Activated naive CD4-positive, alpha-beta T cell treated with anti-CD3 and anti-CD28 coated beads for 36 hours (primary cell): ENCODE results near the gene HAS3. TPM values are rescaled to one million over a fixed set of nuclear protein-coding genes. Genes with fewer than 3 reads are reported as not detected.
A peak's percentile ranks its signal among the peaks of the same experiment; 100 is the strongest.

Experiments
- CTCF ChIA-PET: fragments of 350-600 bp; sonication (Branson Sonifier 250); formaldehyde crosslinking; loops from one replicate; lab custom pipeline; 2021; ENCODE audit warnings: antibody characterized with exemption; lab: Charles Lee
- DNase-seq: peaks from one replicate; pipeline ENCODE4 v3.0.0-alpha.2; 2020
- H3K27ac Mint-ChIP-seq: one replicate; pipeline ENCODE4 v1.8.0; 2021; ENCODE audit warnings: mild to moderate bottlenecking, mixed read lengths
- H3K27me3 Mint-ChIP-seq: one replicate; pipeline ENCODE4 v1.8.0; 2021; ENCODE audit warnings: low read depth, mixed read lengths
- H3K36me3 Mint-ChIP-seq: one replicate; pipeline ENCODE4 v1.8.0; 2021; ENCODE audit warnings: low read depth, mixed read lengths
- H3K4me1 Mint-ChIP-seq: one replicate; pipeline ENCODE4 v1.8.0; 2021; ENCODE audit warnings: low read depth, mixed read lengths
- H3K4me3 Mint-ChIP-seq: one replicate; pipeline ENCODE4 v1.8.0; 2021; ENCODE audit warnings: mild to moderate bottlenecking, moderate library complexity, mixed read lengths
- H3K9me3 Mint-ChIP-seq: one replicate; pipeline ENCODE4 v1.8.0; 2021; ENCODE audit warnings: mixed read lengths
- intact Hi-C: fragments of 100-400 bp; cut with micrococcal nuclease; formaldehyde crosslinking; loops from one replicate; pipeline ENCODE4 v1.15.1; 2023
- total RNA-seq, 2 experiments: library from RNA; stranded (reverse); gene quantifications; one replicate each; pipeline ENCODE4 v1.2.3, GENCODE V29; 2021

HAS3 gene
- total RNA-seq, 2 experiments from 2014 or later = 0.20 to 0.31 TPM

DNA sequence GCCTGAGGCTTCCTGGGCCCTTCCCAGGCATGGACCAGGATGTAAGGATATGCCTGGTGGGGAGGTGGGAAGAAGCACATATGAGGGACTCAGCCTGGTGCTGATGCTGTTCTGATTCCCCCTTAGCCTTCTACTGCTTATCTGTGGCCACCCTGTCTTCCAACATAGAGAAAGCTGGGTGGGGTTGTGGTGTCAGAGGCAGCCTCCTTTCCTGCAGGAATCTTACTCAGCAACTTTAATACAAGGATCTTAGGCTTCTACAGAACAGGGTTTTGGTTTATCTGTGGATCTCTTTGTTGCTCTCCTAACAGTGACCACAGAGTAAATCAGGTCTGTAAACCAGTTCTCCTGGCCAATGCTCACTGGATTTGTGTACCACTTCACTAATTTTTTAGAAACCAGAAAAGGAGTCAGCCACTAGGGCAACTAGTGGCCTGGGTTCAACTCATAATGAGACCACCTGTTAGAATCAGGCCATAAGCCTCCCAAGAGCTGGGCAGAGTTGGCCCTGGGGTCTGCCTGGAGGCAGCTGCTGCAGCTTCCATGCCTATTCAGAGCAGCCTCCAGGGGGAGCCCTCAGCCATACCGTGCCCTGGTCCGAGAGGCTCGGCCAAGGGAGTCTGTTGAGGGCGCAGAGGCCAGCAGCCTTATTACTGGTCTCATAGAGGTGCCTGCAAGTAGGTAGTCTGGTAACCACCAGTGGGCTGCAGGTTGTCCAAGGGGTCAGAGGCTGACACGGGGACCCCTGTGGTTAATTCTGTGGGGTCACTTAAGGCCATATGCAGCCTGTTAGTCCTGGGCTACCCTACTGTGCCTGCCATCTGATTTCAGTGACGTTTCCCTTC lies 7.1 kb downstream of the HAS3 start:
- Mint-ChIP-seq H3K4me3 (no peak overlapping the region), H3K9me3 (no peaks in the 10 kb centered on the region), H3K27me3 (peaks cover 6% of the 10 kb centered on the region), H3K36me3 (peaks cover 15% of the 10 kb centered on the region), H3K27ac (no peak overlapping the region), H3K4me1 (peaks cover 7% of the 10 kb centered on the region)
- intact Hi-C loops = loop anchor here (1.0 kb wide), 1 partner anchor 175 kb away; no protein-coding TSS in a partner anchor
- CTCF ChIA-PET = interaction anchor here (0.5 to 6.3 kb wide), 13 partner anchors 12 to 584 kb away, joined by 3 to 36 read pairs (median 4); partner anchors contain the start of gene TANGO6
- DNase-seq = peak; percentile 65

DNA sequence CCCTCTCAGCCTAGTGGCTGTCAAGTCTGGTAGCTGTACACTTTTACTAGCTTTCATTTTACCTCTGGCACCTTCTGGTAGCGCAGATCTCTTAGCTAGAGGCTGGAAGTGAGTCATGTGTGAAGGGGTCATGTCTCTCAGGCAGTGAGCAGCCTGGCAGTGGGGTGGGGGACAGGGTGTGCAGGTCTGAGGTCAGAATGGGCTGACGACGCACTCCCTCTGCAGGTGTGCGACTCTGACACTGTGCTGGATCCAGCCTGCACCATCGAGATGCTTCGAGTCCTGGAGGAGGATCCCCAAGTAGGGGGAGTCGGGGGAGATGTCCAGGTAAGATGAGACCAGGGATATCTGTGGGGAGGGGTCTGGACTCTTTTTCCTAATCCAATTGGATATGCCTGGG lies 7.8 kb downstream of the HAS3 start:
- no peak overlapping the region for H3K27ac Mint-ChIP-seq
- peaks cover under 1% of the 10 kb centered on the region for H3K27me3 Mint-ChIP-seq
- no peak for DNase-seq
- CTCF ChIA-PET = interaction anchor here (0.5 to 6.3 kb wide), 16 partner anchors 11 to 788 kb away, joined by 3 to 36 read pairs (median 4); partner anchors contain the start of gene TANGO6
- H3K4me3 Mint-ChIP-seq = no peak overlapping the region
- intact Hi-C loops = no loop called here
- peaks cover under 1% of the 10 kb centered on the region for H3K4me1 Mint-ChIP-seq
- peaks cover 19% of the 10 kb centered on the region for H3K36me3 Mint-ChIP-seq
- H3K9me3 Mint-ChIP-seq = no peaks in the 10 kb centered on the region

DNA sequence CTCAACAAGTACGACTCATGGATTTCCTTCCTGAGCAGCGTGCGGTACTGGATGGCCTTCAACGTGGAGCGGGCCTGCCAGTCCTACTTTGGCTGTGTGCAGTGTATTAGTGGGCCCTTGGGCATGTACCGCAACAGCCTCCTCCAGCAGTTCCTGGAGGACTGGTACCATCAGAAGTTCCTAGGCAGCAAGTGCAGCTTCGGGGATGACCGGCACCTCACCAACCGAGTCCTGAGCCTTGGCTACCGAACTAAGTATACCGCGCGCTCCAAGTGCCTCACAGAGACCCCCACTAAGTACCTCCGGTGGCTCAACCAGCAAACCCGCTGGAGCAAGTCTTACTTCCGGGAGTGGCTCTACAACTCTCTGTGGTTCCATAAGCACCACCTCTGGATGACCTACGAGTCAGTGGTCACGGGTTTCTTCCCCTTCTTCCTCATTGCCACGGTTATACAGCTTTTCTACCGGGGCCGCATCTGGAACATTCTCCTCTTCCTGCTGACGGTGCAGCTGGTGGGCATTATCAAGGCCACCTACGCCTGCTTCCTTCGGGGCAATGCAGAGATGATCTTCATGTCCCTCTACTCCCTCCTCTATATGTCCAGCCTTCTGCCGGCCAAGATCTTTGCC lies 9.0 kb downstream of the HAS3 start:
- intact Hi-C loops = no loop called here
- H3K36me3 Mint-ChIP-seq = peaks cover 25% of the 10 kb centered on the region
- H3K27me3 Mint-ChIP-seq = no peaks in the 10 kb centered on the region
- no peaks in the 10 kb centered on the region for H3K4me1 Mint-ChIP-seq
- H3K9me3 Mint-ChIP-seq = no peaks in the 10 kb centered on the region
- no peak for DNase-seq
- H3K4me3 Mint-ChIP-seq = no peak overlapping the region
- H3K27ac Mint-ChIP-seq = no peak overlapping the region
- CTCF ChIA-PET = interaction anchor here (0.6 to 6.3 kb wide), 5 partner anchors 10 to 596 kb away, joined by 3 to 36 read pairs (median 5); no protein-coding TSS in a partner anchor

DNA sequence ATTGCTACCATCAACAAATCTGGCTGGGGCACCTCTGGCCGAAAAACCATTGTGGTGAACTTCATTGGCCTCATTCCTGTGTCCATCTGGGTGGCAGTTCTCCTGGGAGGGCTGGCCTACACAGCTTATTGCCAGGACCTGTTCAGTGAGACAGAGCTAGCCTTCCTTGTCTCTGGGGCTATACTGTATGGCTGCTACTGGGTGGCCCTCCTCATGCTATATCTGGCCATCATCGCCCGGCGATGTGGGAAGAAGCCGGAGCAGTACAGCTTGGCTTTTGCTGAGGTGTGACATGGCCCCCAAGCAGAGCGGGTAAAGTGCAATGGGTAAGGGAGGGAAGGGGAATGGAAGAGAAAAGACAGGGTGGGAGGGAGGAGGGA lies 9.5 kb downstream of the HAS3 start:
- no peak for DNase-seq
- intact Hi-C loops = no loop called here
- Mint-ChIP-seq H3K4me3 (no peak overlapping the region), H3K27me3 (no peaks in the 10 kb centered on the region), H3K4me1 (no peaks in the 10 kb centered on the region), H3K27ac (no peak overlapping the region), H3K9me3 (no peaks in the 10 kb centered on the region), H3K36me3 (peaks cover 20% of the 10 kb centered on the region)
- CTCF ChIA-PET = interaction anchor here (0.6 to 6.3 kb wide), 2 partner anchors 10 to 596 kb away, joined by 5 to 36 read pairs; no protein-coding TSS in a partner anchor

DNA sequence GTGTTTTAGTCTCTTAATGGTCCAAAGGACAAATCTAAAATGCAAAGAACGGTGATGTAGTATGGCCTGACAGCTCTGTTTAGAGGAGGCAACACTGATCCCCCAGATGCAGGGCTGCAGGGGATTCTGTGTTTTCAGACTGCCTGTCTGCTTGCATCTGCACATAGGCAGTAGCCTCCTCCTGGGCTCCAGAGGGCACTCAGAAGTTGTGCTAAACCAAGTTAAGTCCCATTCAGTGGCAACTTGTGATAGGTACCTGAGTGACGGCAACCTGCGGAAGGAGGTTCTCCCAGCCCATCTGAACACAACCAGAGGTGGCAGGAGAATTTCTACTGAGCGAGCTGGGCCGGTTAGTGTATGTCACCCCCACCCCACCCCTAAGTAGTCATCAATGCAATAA lies 9.9 kb downstream of the HAS3 start:
- CTCF ChIA-PET = interaction anchor here (6.3 kb wide), 1 partner anchor 9 kb away, joined by 36 read pairs; no protein-coding TSS in a partner anchor
- Mint-ChIP-seq H3K27ac (no peak overlapping the region), H3K36me3 (peaks cover 22% of the 10 kb centered on the region), H3K4me3 (no peak overlapping the region), H3K9me3 (no peaks in the 10 kb centered on the region), H3K27me3 (no peaks in the 10 kb centered on the region), H3K4me1 (no peaks in the 10 kb centered on the region)
- intact Hi-C loops = no loop called here
- DNase-seq = no peak

DNA sequence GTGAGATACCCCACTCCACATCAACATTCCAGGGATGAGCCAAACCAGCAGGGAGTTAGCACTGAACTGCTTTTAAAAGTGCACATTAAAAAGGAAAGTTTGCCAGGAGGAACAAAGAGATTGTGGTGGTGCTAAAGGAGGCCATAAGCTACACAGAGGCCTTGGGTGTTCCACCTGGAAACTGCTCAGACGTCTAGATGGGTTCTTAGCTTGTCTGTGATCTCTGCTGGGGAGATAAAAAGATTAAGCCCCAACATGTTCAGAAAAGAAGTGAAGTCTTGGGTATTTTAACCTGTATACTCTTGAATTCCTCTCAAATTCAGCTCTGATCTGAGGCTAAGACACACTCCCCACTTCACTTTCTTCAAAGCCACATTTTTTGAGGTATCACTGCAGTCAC lies 10.4 kb downstream of the HAS3 start:
- H3K9me3 Mint-ChIP-seq = no peaks in the 10 kb centered on the region
- CTCF ChIA-PET = interaction anchor here (1.6 to 6.3 kb wide), 2 partner anchors 9 to 35 kb away, joined by 3 to 36 read pairs; no protein-coding TSS in a partner anchor
- intact Hi-C loops = no loop called here
- DNase-seq = no peak
- peaks cover 26% of the 10 kb centered on the region for H3K36me3 Mint-ChIP-seq
- no peak overlapping the region for H3K4me3 Mint-ChIP-seq
- H3K4me1 Mint-ChIP-seq = no peaks in the 10 kb centered on the region
- no peaks in the 10 kb centered on the region for H3K27me3 Mint-ChIP-seq
- no peak overlapping the region for H3K27ac Mint-ChIP-seq

- Mint-ChIP-seq H3K27ac (no peak overlapping the region), H3K27me3 (no peaks in the 10 kb centered on the region), H3K4me3 (no peak overlapping the region), H3K36me3 (peaks cover 28% of the 10 kb centered on the region), H3K4me1 (no peaks in the 10 kb centered on the region), H3K9me3 (no peaks in the 10 kb centered on the region)
- CTCF ChIA-PET = interaction anchor here (1.6 to 6.3 kb wide), 2 partner anchors 8 to 35 kb away, joined by 3 to 36 read pairs; no protein-coding TSS in a partner anchor
- no peak for DNase-seq
- intact Hi-C loops = no loop called here
These were observed 10.9 kb downstream of the HAS3 start for GRCh38 chr16:69116256-69116875.

GRCh38 chr16:69116906-69117305 lies 11.5 kb downstream of the HAS3 start:
- no peaks in the 10 kb centered on the region for H3K4me1 Mint-ChIP-seq
- intact Hi-C loops = no loop called here
- DNase-seq = no peak
- no peak overlapping the region for H3K27ac Mint-ChIP-seq
- H3K36me3 Mint-ChIP-seq = peaks cover 29% of the 10 kb centered on the region
- no peaks in the 10 kb centered on the region for H3K27me3 Mint-ChIP-seq
- CTCF ChIA-PET = interaction anchor here (1.6 kb wide), 1 partner anchor 34 kb away, joined by 3 read pairs; no protein-coding TSS in a partner anchor
- no peak overlapping the region for H3K4me3 Mint-ChIP-seq
- no peaks in the 10 kb centered on the region for H3K9me3 Mint-ChIP-seq

- no peaks in the 10 kb centered on the region for H3K4me1 Mint-ChIP-seq
- peaks cover 28% of the 10 kb centered on the region for H3K36me3 Mint-ChIP-seq
- no peaks in the 10 kb centered on the region for H3K27me3 Mint-ChIP-seq
- CTCF ChIA-PET = interaction anchor here (0.6 kb wide), 1 partner anchor 272 kb away, joined by 4 read pairs; no protein-coding TSS in a partner anchor
- intact Hi-C loops = no loop called here
- no peak overlapping the region for H3K27ac Mint-ChIP-seq
- H3K9me3 Mint-ChIP-seq = no peaks in the 10 kb centered on the region
- H3K4me3 Mint-ChIP-seq = no peak overlapping the region
- DNase-seq = no peak
These were observed 13.0 kb downstream of the HAS3 start for GRCh38 chr16:69118468-69118867.

DNA sequence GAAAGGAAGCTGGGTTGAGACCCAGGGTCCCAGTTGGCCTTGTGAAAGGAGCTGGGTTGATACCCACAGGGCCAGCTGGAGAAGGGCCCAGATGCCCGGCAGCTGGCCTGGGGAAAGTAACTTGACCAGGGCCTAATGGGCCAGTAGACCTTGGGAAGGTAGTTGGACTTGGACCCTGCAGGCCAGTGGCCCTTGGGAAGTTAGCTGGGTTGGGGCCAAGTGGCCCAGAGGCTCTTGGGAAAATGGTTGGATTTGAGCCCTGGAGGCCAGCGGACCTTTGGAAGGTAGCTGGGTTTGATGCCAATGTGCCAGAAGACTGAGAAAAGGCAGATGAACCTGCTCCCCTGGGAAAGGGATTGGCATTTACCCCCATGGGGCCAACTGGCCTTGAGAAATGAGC lies 13.5 kb downstream of the HAS3 start:
- no peaks in the 10 kb centered on the region for H3K9me3 Mint-ChIP-seq
- intact Hi-C loops = no loop called here
- DNase-seq = no peak
- H3K27me3 Mint-ChIP-seq = no peaks in the 10 kb centered on the region
- peaks cover under 1% of the 10 kb centered on the region for H3K4me1 Mint-ChIP-seq
- H3K36me3 Mint-ChIP-seq = peaks cover 29% of the 10 kb centered on the region
- no peak overlapping the region for H3K27ac Mint-ChIP-seq
- CTCF ChIA-PET = interaction anchor here (0.9 kb wide), 1 partner anchor 11 kb away, joined by 3 read pairs; no protein-coding TSS in a partner anchor
- H3K4me3 Mint-ChIP-seq = no peak overlapping the region

DNA sequence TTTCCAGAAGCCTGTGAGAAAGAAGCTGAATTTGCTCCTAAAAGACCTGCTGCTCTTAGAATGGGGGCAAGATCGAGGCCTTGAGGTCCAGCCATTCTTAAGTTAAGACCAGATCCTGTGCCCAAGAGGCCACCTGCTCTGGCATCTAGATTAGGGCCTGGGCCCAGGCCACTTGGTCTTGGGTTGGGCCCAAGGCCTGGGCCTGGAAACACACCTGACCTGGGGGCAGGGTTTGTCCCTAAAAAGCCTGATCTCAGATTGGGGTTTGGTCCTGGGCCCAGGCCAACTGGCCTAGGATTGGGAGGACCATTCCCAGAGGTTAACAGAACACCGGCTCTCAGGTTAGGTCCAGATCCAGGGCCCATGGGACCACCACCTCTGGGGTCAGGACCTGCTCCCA lies 14.1 kb downstream of the HAS3 start:
- H3K27me3 Mint-ChIP-seq = no peaks in the 10 kb centered on the region
- peaks cover 2% of the 10 kb centered on the region for H3K4me1 Mint-ChIP-seq
- no peak overlapping the region for H3K4me3 Mint-ChIP-seq
- H3K27ac Mint-ChIP-seq = no peak overlapping the region
- CTCF ChIA-PET = interaction anchor here (0.9 kb wide), 1 partner anchor 12 kb away, joined by 3 read pairs; no protein-coding TSS in a partner anchor
- intact Hi-C loops = no loop called here
- peaks cover 31% of the 10 kb centered on the region for H3K36me3 Mint-ChIP-seq
- H3K9me3 Mint-ChIP-seq = no peaks in the 10 kb centered on the region
- DNase-seq = no peak
